ENCODE data around the gene SERINC4.

GRCh38 chr15:43791993-43792760 is 7.8 kb downstream of the SERINC4 start, which contains the start of gene SERF2:
- TF ChIP-seq POLR2A (IDR thresholded peaks at IDR 0.05; ENCODE audit: low read depth, low read length) (peak; percentile 98), SMC3 (IDR thresholded peaks at IDR 0.05; ENCODE audit: low read depth, low read length) (no peak), CTCF (conservative IDR thresholded peaks at IDR 0.05; ENCODE audit: low read depth, low read length) (no peak), CEBPB (IDR thresholded peaks at IDR 0.05; ENCODE audit: low read depth, low read length) (no peak), MAFK (IDR thresholded peaks at IDR 0.05; ENCODE audit: low read depth, low read length) (no peak), ELK1 (IDR thresholded peaks at IDR 0.05; ENCODE audit: borderline replicate concordance, low read depth, low read length) (no peak), BHLHE40 (IDR thresholded peaks at IDR 0.05; ENCODE audit: low read depth, low read length) (peak; percentile 93), MXI1 (IDR thresholded peaks at IDR 0.05; ENCODE audit: borderline replicate concordance, low read depth, low read length) (peak; percentile 25; the same call in 1 of the 2 replicates), RAD21 (IDR thresholded peaks at IDR 0.05; ENCODE audit: low read length) (no peak), USF2 (IDR thresholded peaks at IDR 0.05; ENCODE audit: low read depth, low read length) (peak; percentile 99)

Data from IMR-90 (cell line).